DND-41 (cell line): ENCODE data around the gene LGALS7B.
"Not testable (repeated sequence)": the region's sequence is repeated elsewhere in the genome, so short reads cannot be mapped to it uniquely, and the experiment has no call there.

Experiments used
- CTCF ChIP-seq: IDR thresholded peaks from 2 replicates; pipeline ENCODE4 v1.5.1; 2012; ENCODE audit warnings: borderline replicate concordance, low read length, moderate library complexity, mild to moderate bottlenecking; ENCODE audit not compliant: poor library complexity, severe bottlenecking; ENCODE audit errors: extremely low read depth
- EZH2 ChIP-seq: IDR thresholded peaks from 3 replicates; pipeline ENCODE4 v1.6.1; 2012; ENCODE audit warnings: borderline replicate concordance, low read depth, mild to moderate bottlenecking, moderate library complexity, low read length, inconsistent platforms; ENCODE audit not compliant: severe bottlenecking

GRCh38 chr19:38782212-38782611 lies 6.8 kb upstream of the LGALS7B start:
- not testable (repeated sequence) for TF ChIP-seq CTCF, EZH2
